Neutrophil (primary cell): ENCODE data around the gene TMEM151A.

ENCODE experiments used
- H3K27ac ChIP-seq: fragments of 200-600 bp; sonication (generic); 2 replicates; pipeline ENCODE4 v1.5.1; 2016; ENCODE audit warnings: mild to moderate bottlenecking, moderate library complexity
- H3K27me3 ChIP-seq: fragments of 200-600 bp; sonication (generic); 2 replicates; pipeline ENCODE4 v1.6.0; 2016; ENCODE audit warnings: mild to moderate bottlenecking
- H3K36me3 ChIP-seq: fragments of 200-600 bp; sonication (generic); 2 replicates; pipeline ENCODE4 v1.5.1; 2017
- H3K4me1 ChIP-seq, 2 experiments: fragments of 200-600 bp in 1 of 2; sonication (generic) in 1 of 2; 1 replicate in 1 of 2; 2 replicates in 1 of 2; pipeline versions ENCODE4 v1.5.1 to v1.6.1; 2013 to 2016; ENCODE audit warnings: low read depth in 1 of 2, low read length in 1 of 2, mild to moderate bottlenecking in 1 of 2, moderate library complexity in 1 of 2; ENCODE audit not compliant: control insufficient read depth in 1 of 2, insufficient read depth in 1 of 2
- H3K4me3 ChIP-seq, 2 experiments: fragments of 200-600 bp in 1 of 2; sonication (generic) in 1 of 2; 1 replicate in 1 of 2; 2 replicates in 1 of 2; pipeline ENCODE4 v1.5.1; 2013 to 2016; ENCODE audit warnings: low read depth in 1 of 2, low read length in 1 of 2, mild to moderate bottlenecking in 1 of 2, moderate library complexity in 1 of 2
- H3K9me3 ChIP-seq: fragments of 200-600 bp; sonication (generic); 2 replicates; pipeline ENCODE4 v1.5.1; 2016
- TF ChIP-seq, protein P1 (sequence below): fragments of 200-600 bp; sonication (generic); IDR thresholded peaks from 2 replicates; pipeline ENCODE4 v1.5.1; 2016; ENCODE audit warnings: antibody characterized with exemption

Gene TMEM151A

DNA sequence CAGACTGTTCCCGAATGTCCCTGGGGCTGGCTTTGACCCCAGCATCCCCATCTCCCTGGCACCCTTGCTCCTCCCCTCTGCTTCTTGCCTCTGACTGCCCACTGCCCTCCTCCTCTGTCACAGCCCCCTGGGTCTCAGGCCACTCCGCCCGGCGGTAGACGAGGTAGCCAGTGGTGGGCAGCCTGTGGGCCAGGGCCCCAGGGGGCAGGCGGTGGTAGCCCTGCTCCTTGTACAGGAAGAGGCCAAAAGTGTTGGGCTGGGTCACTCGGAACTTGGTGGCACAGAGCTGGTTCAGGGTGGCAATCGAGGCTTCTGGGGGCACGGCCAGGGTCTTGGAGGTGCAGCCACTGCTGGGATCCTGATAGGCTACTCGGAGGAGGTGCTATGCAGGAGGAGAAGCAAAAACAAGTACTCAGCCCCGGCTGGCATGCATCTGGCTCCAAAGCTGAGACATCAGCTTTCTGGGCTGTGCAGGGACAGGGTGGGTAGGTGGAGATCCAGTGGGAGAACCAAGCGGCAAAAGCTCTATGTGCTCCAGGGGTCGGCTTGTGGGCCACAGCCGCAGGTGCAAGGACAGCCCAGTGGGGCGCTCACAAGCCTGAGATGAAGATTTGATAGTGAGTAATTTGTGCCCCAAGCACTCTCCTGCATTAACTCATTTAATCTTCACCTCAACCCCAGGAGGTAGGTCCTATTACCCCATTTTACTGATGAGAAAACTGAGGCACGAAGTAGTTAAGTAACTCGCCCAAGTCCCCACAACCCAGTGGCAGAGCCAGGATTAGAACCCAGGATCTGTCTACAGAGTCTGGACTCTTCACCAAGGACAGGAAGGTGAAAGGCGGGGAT lies 40.9 kb downstream of the TMEM151A start:
- no peak overlapping the region for H3K27ac ChIP-seq
- H3K4me1 ChIP-seq, result peaks cover 25 to 28% of the 10 kb centered on the region in 2 experiments
- TF ChIP-seq, protein P1, sequence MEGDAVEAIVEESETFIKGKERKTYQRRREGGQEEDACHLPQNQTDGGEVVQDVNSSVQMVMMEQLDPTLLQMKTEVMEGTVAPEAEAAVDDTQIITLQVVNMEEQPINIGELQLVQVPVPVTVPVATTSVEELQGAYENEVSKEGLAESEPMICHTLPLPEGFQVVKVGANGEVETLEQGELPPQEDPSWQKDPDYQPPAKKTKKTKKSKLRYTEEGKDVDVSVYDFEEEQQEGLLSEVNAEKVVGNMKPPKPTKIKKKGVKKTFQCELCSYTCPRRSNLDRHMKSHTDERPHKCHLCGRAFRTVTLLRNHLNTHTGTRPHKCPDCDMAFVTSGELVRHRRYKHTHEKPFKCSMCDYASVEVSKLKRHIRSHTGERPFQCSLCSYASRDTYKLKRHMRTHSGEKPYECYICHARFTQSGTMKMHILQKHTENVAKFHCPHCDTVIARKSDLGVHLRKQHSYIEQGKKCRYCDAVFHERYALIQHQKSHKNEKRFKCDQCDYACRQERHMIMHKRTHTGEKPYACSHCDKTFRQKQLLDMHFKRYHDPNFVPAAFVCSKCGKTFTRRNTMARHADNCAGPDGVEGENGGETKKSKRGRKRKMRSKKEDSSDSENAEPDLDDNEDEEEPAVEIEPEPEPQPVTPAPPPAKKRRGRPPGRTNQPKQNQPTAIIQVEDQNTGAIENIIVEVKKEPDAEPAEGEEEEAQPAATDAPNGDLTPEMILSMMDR, result no peak
- no peaks in the 10 kb centered on the region for H3K9me3 ChIP-seq
- H3K4me3 ChIP-seq, result no peak overlapping the region
- peaks cover 13% of the 10 kb centered on the region for H3K36me3 ChIP-seq
- H3K27me3 ChIP-seq, result peaks cover 28% of the 10 kb centered on the region

DNA sequence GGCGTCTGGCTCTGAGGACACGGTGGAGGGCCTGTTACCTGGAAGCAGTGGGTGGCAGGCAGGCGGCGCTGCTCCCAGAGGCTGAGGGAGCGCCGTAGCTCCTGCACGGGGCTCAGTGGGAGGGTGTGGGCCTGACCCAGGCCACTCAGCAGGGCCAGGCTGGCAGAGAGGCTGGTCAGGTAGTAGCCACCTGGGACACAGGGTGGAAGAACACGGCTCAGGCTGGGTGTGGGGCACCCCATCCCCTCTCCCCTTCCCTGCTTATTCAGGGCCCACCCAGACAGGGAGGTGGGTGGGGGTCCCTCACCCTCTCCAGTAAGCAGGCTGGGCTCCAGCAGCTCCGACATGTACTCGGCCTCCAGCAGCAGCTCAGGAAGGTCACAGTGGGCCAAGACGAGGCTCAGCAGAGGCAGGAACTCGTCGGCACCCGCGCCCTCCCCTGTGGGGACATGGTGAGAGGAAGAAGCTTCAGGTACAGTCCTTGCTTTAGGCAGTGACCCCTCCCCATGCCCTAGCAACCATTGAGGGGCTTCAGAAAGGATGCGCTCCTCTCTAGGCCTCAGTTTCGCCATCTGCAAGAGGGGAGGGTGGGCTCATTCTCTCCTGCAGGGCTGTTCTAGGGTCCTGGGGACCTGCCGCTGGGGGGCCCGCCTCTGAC lies 41.7 kb downstream of the TMEM151A start:
- Histone ChIP-seq H3K27me3 (peaks cover 28% of the 10 kb centered on the region), H3K9me3 (no peaks in the 10 kb centered on the region), H3K27ac (no peak overlapping the region), H3K4me1 (peaks cover 25% of the 10 kb centered on the region in 2 experiments), H3K4me3 (no peak overlapping the region), H3K36me3 (peaks cover 20% of the 10 kb centered on the region)
- TF ChIP-seq, protein P1, result no peak

DNA sequence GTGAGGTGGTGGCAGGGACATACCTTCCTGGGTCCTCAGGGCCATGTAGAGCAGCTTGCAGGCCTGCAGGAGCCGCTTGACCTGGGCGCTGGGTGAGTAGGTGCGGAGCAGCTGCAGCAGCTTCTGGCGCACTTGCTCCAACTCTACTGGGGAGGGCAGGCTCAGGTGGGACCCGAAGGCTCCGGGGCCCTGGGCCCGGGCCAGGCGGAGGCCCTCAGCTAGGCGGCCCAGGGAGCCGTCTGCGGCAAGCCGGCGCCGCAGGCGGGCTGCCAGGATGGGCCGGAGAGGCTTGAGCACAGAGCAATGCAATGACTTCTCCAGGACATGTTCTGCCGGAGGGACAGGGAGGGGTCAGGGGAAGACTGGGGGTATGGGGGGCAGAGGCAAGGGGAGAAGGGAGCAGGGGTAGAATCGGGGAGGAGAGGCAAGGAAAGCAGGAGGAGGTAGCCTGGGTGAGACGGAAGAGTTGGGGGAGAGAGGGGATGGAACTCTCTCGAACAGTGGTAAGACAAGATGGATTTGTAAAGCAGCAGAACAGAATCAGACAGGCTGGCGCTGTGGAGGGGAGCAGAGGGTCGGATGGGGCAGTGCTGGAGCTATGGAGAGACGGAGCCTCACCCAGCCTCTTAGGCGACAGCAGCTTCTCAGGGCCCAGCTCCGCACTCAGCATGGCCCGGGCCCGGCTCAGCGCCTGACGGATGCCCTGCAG lies 42.4 kb downstream of the TMEM151A start:
- TF ChIP-seq, protein P1, result no peak
- Histone ChIP-seq H3K27me3 (peaks cover 21% of the 10 kb centered on the region), H3K9me3 (no peaks in the 10 kb centered on the region), H3K27ac (no peak overlapping the region), H3K36me3 (peaks cover 27% of the 10 kb centered on the region), H3K4me3 (no peak overlapping the region), H3K4me1 (peaks cover 22% of the 10 kb centered on the region in 2 experiments)

DNA sequence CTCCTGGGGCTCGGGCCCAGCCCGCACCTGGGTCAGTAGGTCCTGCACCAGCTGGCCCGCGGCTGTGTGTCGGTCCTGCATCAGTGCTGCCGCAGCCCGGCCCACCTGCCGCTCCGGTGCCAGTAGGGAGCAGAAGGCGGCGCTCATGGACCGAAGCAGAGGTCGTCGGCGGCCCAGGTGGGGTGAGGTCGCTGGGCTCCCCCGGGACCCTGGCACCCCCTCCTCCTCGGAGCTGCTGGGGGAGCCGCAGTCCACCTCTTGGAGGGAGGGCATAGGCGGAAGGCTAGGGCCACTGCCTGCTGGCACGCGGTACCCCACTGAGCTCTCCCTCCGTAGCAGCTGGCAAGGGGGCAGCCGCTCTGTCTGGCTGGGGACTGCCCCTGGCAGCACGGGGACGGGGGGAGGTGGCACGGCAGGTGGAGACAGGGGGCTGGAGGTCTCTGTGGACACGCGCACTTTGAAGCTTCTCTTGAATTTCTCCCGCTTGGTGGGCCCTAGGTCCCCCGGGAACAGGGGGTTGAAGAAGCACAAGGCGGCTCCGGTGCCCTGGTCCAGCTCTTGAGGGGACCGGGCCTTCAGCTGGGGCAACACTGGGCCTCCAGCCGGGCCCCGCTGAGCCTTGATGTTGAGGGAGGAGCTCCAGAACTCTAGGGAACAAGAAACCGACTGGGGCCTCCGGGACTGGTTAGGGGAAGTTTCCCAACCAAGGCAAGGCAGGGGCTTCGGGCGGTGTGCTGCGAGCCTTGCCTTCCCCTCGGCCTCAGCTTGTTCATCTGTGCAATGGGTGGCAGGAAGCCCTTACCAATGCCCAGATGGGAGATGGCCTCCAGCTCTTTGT lies 43.1 kb downstream of the TMEM151A start:
- Histone ChIP-seq H3K4me3 (no peak overlapping the region), H3K4me1 (peaks cover 22% of the 10 kb centered on the region in 2 experiments), H3K27ac (no peak overlapping the region), H3K9me3 (no peaks in the 10 kb centered on the region), H3K36me3 (peaks cover 35% of the 10 kb centered on the region), H3K27me3 (peaks cover 20% of the 10 kb centered on the region)
- TF ChIP-seq, protein P1, result no peak
